NCI-H446 treated with DMSO at 0.1 percent for 48 hours (cell line): Measurements from ENCODE around the gene GCHFR.

Experiments
- DNase-seq: peaks from one replicate; lab custom pipeline; 2025; lab: John Stamatoyannopoulos, UW

The GCHFR gene

DNA sequence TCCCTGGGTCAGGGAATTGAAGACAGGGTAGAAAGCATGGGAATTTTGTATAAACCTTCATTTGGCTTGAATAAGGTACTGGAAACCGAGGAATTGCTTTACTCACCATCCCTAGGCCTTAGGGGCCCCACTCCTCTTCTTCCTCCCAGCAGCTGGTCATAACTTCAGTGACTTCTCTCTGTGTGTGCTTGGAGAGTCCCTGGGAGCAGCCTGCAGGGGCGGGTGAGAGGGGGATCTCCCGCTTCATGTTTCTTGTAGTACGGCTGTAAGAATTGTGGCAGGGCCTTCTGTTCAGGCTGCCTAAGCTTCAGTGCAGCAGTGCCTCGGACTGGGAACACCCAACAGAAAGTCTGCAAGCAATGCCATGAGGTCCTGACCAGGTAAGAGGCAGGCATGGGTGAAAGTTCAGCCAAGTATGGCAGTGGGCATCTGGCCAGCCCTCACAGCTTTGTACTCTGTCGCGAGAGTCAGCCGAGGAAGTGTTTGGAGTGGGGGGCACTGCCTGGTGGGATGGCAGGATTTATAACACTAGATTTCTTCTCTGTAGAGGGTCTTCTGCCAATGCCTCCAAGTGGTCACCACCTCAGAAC, 45.1 kb downstream of the GCHFR start:
- no peak for DNase-seq

DNA sequence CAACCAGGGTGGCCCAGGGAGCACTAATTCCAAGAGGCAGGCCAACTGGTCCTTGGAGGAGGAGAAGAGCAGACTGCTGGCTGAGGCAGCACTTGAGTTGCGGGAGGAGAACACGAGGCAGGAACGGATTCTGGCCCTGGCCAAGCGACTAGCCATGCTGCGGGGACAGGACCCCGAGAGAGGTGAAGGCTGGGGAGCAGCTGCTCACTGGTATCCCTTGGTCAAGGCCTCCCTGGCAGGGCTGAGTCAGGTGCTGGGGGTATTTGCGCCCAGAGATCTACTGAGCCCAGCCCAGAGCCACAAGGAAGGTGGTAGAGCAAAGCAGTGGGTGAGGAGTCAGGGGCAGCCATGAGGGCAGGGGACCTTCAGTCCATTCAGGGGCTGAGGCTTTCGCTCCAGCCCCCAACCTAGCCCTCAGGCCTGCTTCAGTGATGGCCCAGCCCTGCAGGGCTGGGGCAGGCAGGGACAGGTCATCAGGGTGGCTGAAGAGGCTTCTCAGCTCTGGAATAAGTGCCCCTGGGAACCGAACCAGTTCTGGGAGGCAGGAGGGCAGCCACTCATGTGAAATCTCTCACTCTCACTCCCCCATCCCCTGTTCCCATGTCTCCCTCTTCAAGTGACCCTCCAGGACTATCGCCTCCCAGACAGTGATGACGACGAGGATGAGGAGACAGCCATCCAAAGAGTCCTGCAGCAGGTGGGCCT, 49.0 kb downstream of the GCHFR start:
- DNase-seq: no peak

DNA sequence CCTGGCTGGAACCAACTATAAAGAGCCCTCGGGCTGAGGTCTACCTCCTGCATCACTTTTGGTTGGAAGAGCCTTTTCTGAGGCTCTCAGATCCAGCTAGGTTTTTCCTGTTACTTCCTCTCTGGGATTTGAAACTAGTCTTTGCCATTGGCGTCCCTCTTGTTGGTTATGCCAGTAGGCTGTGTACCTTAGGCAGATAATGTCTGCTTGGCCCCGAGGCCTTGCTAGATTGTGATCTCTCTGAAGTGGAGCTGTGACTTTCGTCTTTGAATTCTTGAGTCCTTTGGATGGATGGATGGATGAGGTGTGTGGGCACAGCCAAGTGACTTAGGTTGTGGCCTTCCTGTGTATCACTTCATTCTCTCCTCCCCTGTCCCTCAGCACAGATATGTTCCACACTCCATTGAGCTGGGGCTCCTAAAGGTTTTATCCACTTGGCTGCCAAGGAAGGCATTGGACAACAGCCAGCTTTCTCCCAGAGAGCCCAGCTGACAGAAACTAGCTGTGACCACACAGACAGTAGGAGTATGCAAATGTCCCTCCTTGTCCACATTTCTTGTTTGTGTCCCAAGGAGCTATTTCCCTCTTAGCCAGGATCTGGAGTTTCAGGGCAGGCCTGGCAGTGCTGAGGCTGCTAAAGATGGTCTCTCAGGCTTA, 51.3 kb downstream of the GCHFR start:
- no peak for DNase-seq
